H1 (cell line): ENCODE measurements around the gene OBSL1. TPM values are rescaled to one million over a fixed set of nuclear protein-coding genes. Genes with fewer than 3 reads are reported as not detected.

Source experiments
- CTCF ChIA-PET: fragments of 300-600 bp; sonication (Branson Sonifier 250); formaldehyde crosslinking; loops from one replicate; lab custom pipeline; 2021; ENCODE audit not compliant: partially characterized antibody; lab: Charles Lee
- POLR2A ChIA-PET: fragments of 300-600 bp; sonication (Branson Sonifier 250); formaldehyde crosslinking; loops from one replicate; lab custom pipeline; 2021; ENCODE audit warnings: inconsistent platforms; ENCODE audit not compliant: partially characterized antibody; lab: Charles Lee
- DNase-seq, 2 experiments: peaks; one replicate each; pipeline versions ENCODE4 v3.0.0 to v3.0.0-alpha.2; 2010 to 2022; ENCODE audit warnings: low spot score in 2 of 2, low read depth in 1 of 2, mixed read lengths in 1 of 2
- FAIRE-seq: peaks from 2 replicates; lab custom pipeline; 2011; peaks lifted over from hg19 to GRCh38; lab: Jason Lieb, UNC
- H2AFZ ChIP-seq: 2 replicates; pipeline ENCODE4 v1.8.1; 2012; ENCODE audit warnings: low read length, inconsistent platforms
- H2AK5ac ChIP-seq: 2 replicates; pipeline ENCODE4 v1.6.1; 2013; ENCODE audit warnings: low read depth, low read length
- H2BK120ac ChIP-seq: replicated peaks from 2 replicates; pipeline ENCODE3; 2013; ENCODE audit warnings: low read depth, low read length, inconsistent platforms
- H2BK12ac ChIP-seq: 2 replicates; pipeline ENCODE4 v1.6.1; 2013; ENCODE audit warnings: low read depth, low read length
- H2BK15ac ChIP-seq: 2 replicates; pipeline ENCODE4 v1.6.1; 2013; ENCODE audit warnings: low read length
- H2BK20ac ChIP-seq: 2 replicates; pipeline ENCODE4 v1.6.1; 2013; ENCODE audit warnings: low read length
- H2BK5ac ChIP-seq: 2 replicates; pipeline ENCODE4 v1.6.1; 2013; ENCODE audit warnings: low read depth, low read length
- H3K14ac ChIP-seq: 2 replicates; pipeline ENCODE4 v1.6.1; 2013; ENCODE audit warnings: inconsistent platforms; ENCODE audit not compliant: insufficient read length
- H3K18ac ChIP-seq: 2 replicates; pipeline ENCODE4 v1.6.1; 2013; ENCODE audit warnings: low read length; ENCODE audit errors: extremely low read depth
- H3K23ac ChIP-seq: 2 replicates; pipeline ENCODE4 v1.6.1; 2013; ENCODE audit warnings: inconsistent platforms; ENCODE audit not compliant: insufficient read length
- H3K23me2 ChIP-seq: 2 replicates; pipeline ENCODE4 v1.6.1; 2013; ENCODE audit warnings: low read depth, low read length
- H3K27ac ChIP-seq: 2 replicates; pipeline ENCODE4 v1.6.1; 2011; ENCODE audit warnings: low read depth, low read length, inconsistent platforms
- H3K27me3 ChIP-seq, 4 experiments: replicated peaks in 1 of 4; 1 replicate in 1 of 4; 2 replicates in 3 of 4; pipeline versions ENCODE4 v1.6.1 to v1.8.1; 2011 to 2013; ENCODE audit warnings: low read length in 3 of 4, mild to moderate bottlenecking in 3 of 4, inconsistent platforms in 2 of 4, mixed read lengths in 2 of 4, moderate library complexity in 1 of 4; ENCODE audit not compliant: control insufficient read depth in 3 of 4, insufficient read depth in 3 of 4; ENCODE audit errors: extremely low read depth in 1 of 4
- H3K36me3 ChIP-seq, 4 experiments: 2 replicates each; pipeline versions ENCODE4 v1.6.1 to v1.8.1; 2011 to 2013; ENCODE audit warnings: mild to moderate bottlenecking in 4 of 4, low read length in 3 of 4, moderate library complexity in 2 of 4, control low read depth in 1 of 4, inconsistent platforms in 1 of 4; ENCODE audit not compliant: insufficient read depth in 4 of 4, control insufficient read depth in 2 of 4
- H3K4ac ChIP-seq: replicated peaks from 2 replicates; pipeline ENCODE3; 2013; ENCODE audit warnings: low read length, low read depth, mixed read lengths, inconsistent platforms; ENCODE audit not compliant: insufficient read length
- H3K4me1 ChIP-seq, 4 experiments: replicated peaks in 1 of 4; 1 replicate in 1 of 4; 2 replicates in 3 of 4; pipeline versions ENCODE4 v1.6.1 to v1.8.1; 2011 to 2013; ENCODE audit warnings: low read length in 3 of 4, inconsistent platforms in 2 of 4, mixed read lengths in 1 of 4; ENCODE audit not compliant: insufficient read depth in 4 of 4, control insufficient read depth in 3 of 4
- H3K4me2 ChIP-seq, 2 experiments: 2 replicates each; pipeline versions ENCODE4 v1.6.1 to v1.8.1; 2011 to 2013; ENCODE audit warnings: low read depth in 2 of 2, low read length in 2 of 2, control low read depth in 1 of 2, inconsistent platforms in 1 of 2, mild to moderate bottlenecking in 1 of 2; ENCODE audit not compliant: insufficient read depth in 1 of 2
- H3K4me3 ChIP-seq, 4 experiments: fragments of 200-600, 300-600 bp in 1 of 4; sonication (generic), shearing (Covaris generic), sonication (Bioruptor Twin) in 1 of 4; 2 replicates each; pipeline versions ENCODE4 v1.5.1 to v1.8.1; 2011 to 2016; ENCODE audit warnings: low read length in 4 of 4, low read depth in 3 of 4, control low read depth in 2 of 4, inconsistent platforms in 2 of 4, mild to moderate bottlenecking in 2 of 4, mixed read lengths in 1 of 4, moderate library complexity in 1 of 4; ENCODE audit not compliant: insufficient read depth in 2 of 4; ENCODE audit errors: extremely low read depth in 1 of 4
- H3K56ac ChIP-seq: replicated peaks from 2 replicates; pipeline ENCODE3; 2013; ENCODE audit warnings: low read depth, mild to moderate bottlenecking, mixed read lengths, low read length, inconsistent platforms; ENCODE audit not compliant: insufficient read length
- H3K79me1 ChIP-seq: 2 replicates; pipeline ENCODE4 v1.6.1; 2013; ENCODE audit warnings: low read depth, low read length, control low read depth
- H3K79me2 ChIP-seq, 2 experiments: 2 replicates each; pipeline versions ENCODE4 v1.6.1 to v1.8.1; 2012 to 2013; ENCODE audit warnings: low read length in 2 of 2, mild to moderate bottlenecking in 2 of 2, inconsistent platforms in 1 of 2; ENCODE audit not compliant: insufficient read depth in 2 of 2, control insufficient read depth in 1 of 2
- H3K9ac ChIP-seq, 4 experiments: replicated peaks in 1 of 4; 1 replicate in 1 of 4; 2 replicates in 3 of 4; pipeline versions ENCODE4 v1.6.1 to v1.8.1; 2011 to 2013; ENCODE audit warnings: low read depth in 3 of 4, low read length in 3 of 4, control low read depth in 2 of 4, mild to moderate bottlenecking in 2 of 4, moderate library complexity in 2 of 4, inconsistent platforms in 1 of 4; ENCODE audit errors: extremely low read depth in 1 of 4
- H3K9me3 ChIP-seq, 2 experiments: 2 replicates each; pipeline versions ENCODE4 v1.6.1 to v1.8.1; 2012 to 2013; ENCODE audit warnings: mild to moderate bottlenecking in 2 of 2, moderate library complexity in 2 of 2, control low read depth in 1 of 2, inconsistent platforms in 1 of 2, low read depth in 1 of 2, low read length in 1 of 2, mixed read lengths in 1 of 2; ENCODE audit not compliant: insufficient read depth in 2 of 2
- H4K20me1 ChIP-seq, 2 experiments: replicated peaks in 1 of 2; 2 replicates each; pipeline versions ENCODE3 to v1.8.1; 2011 to 2013; ENCODE audit warnings: inconsistent platforms in 2 of 2, low read length in 2 of 2, mild to moderate bottlenecking in 1 of 2; ENCODE audit not compliant: insufficient read depth in 2 of 2, control insufficient read depth in 1 of 2
- H4K5ac ChIP-seq: 2 replicates; pipeline ENCODE4 v1.6.1; 2013; ENCODE audit warnings: low read length, low read depth, mixed read lengths, inconsistent platforms; ENCODE audit not compliant: insufficient read length
- H4K8ac ChIP-seq: 2 replicates; pipeline ENCODE4 v1.8.0; 2013; ENCODE audit warnings: mild to moderate bottlenecking, moderate library complexity, low read length, inconsistent platforms; ENCODE audit not compliant: insufficient read depth; ENCODE audit errors: extremely low read depth
- H4K91ac ChIP-seq: replicated peaks from 2 replicates; pipeline ENCODE3; 2013; ENCODE audit warnings: low read length, mixed read lengths, inconsistent platforms; ENCODE audit not compliant: insufficient read length
- CHD2 ChIP-seq: IDR thresholded peaks from 2 replicates; pipeline ENCODE4 v1.6.1; 2012; ENCODE audit warnings: low read length, improper control_type of control experiment
- CTBP2 ChIP-seq: IDR thresholded peaks from 2 replicates; pipeline ENCODE4 v1.7.0; 2011; ENCODE audit warnings: borderline replicate concordance, mild to moderate bottlenecking, moderate library complexity, mixed read lengths, low read length; ENCODE audit not compliant: insufficient read depth, insufficient read length
- FOSL1 ChIP-seq: IDR thresholded peaks from 2 replicates; pipeline ENCODE4 v1.6.1; 2011; ENCODE audit warnings: mild to moderate bottlenecking, low read depth, low read length, moderate library complexity; ENCODE audit not compliant: insufficient read depth
- NANOG ChIP-seq: IDR thresholded peaks from 2 replicates; pipeline ENCODE4 v1.6.1; 2011; ENCODE audit warnings: low read length, low read depth, mild to moderate bottlenecking, inconsistent platforms; ENCODE audit not compliant: insufficient read depth, poor library complexity, severe bottlenecking
- SIN3A ChIP-seq, 2 experiments: IDR thresholded peaks in 1 of 2; conservative IDR thresholded peaks in 1 of 2; 2 replicates each; pipeline ENCODE4 v1.6.1; 2011 to 2012; ENCODE audit warnings: low read length in 2 of 2, improper control_type of control experiment in 1 of 2, low read depth in 1 of 2, mild to moderate bottlenecking in 1 of 2
- YY1 ChIP-seq: IDR thresholded peaks from 2 replicates; pipeline ENCODE4 v1.6.1; 2011; ENCODE audit warnings: low read depth, mild to moderate bottlenecking, low read length
- WGBS, 2 experiments: shearing (Covaris generic) in 1 of 2; methylation state at CpG; one replicate each; pipeline versions ENCODE4 v1.1.6 to v1.1.7; 2013 to 2015; ENCODE audit warnings: low lambda C conversion rate in 2 of 2, mixed read lengths in 2 of 2, inconsistent platforms in 1 of 2, low coverage in 1 of 2, missing lambda C conversion rate in 1 of 2; ENCODE audit not compliant: insufficient replicate concordance in 2 of 2, insufficient coverage in 1 of 2, insufficient read length in 1 of 2; ENCODE audit errors: extremely low coverage in 1 of 2, missing lambda C conversion rate in 1 of 2; 5-methylcytosine and 5-hydroxymethylcytosine counted together
- polyA plus RNA-seq, 7 experiments: library from polyadenylated mRNA; depleted of rRNA in 3 of 7; stranded (reverse) in 5 of 7; unstranded in 2 of 7; fragments of >200 nt in 5 of 7; fragments of 200-250 nt in 2 of 7; gene quantifications; 1 replicate in 5 of 7; 2 replicates in 1 of 7; 4 replicates in 1 of 7; pipeline versions ENCODE4 v1.2.1 to v1.2.3, GENCODE V29; 2011 to 2013; ENCODE audit warnings: missing spikeins in 2 of 7, mixed read lengths in 2 of 7
- total RNA-seq: library from RNA; stranded (reverse); fragmentation: NEBNext Ultra II Directional; extraction: Animal tissue kit (Norgen Biotek cat#: 25700); gene quantifications from 2 replicates; pipeline ENCODE4 v1.2.1, GENCODE V29; 2021
- TF ChIP-seq, protein P1 (sequence below): IDR thresholded peaks from 2 replicates; pipeline ENCODE4 v1.6.1; 2012; ENCODE audit warnings: low read length, inconsistent platforms

The OBSL1 gene
- total and polyA plus RNA-seq, 2 of the 8 experiments (the other 6 are each of a cell fraction or from before 2014, with no cell fraction given) = 116 to 127 TPM

- POLR2A ChIA-PET = interaction anchor here (0.7 to 3.8 kb wide), 19 partner anchors 11 to 142 kb away, joined by 3 to 16 read pairs (median 3); partner anchors contain the start of genes CHPF, DNPEP and TMEM198
- Histone ChIP-seq H3K23me2 (peaks cover 1% of the 10 kb centered on the region; the same call in 1 of the 2 replicates), H3K23ac (no peak overlapping the region), H3K9ac (no peak overlapping the region), H3K4me3 (peak overlapping the region in 2 of 4 experiments; percentile 22 to 56; a peak in 4 of 8 replicates), H4K20me1 (no peaks in the 10 kb centered on the region), H3K14ac (no peak overlapping the region), H3K18ac (no peak overlapping the region), H3K9me3 (no peaks in the 10 kb centered on the region), H3K4ac (no peak overlapping the region), H2BK120ac (no peak overlapping the region), H2AFZ (no peak overlapping the region), H2BK15ac (peak overlapping the region; percentile 66), H3K79me1 (no peaks in the 10 kb centered on the region), H2BK12ac (peak overlapping the region; percentile 32; the same call in 1 of the 2 replicates), H2BK20ac (peak overlapping the region; percentile 11), H3K27me3 (peaks cover 0 to 24% (median 10%) of the 10 kb centered on the region in 4 experiments; a peak in 6 of 7 replicates), H2AK5ac (no peak overlapping the region), H3K4me2 (peak overlapping the region; percentile 4 to 71), H3K56ac (no peak overlapping the region), H3K79me2 (no peaks in the 10 kb centered on the region), H4K5ac (no peak overlapping the region), H3K4me1 (peaks cover 0 to 8% (median 3%) of the 10 kb centered on the region in 4 experiments; a peak in 4 of 7 replicates), H2BK5ac (0 out of 2 replicates have a peak overlapping the region, but pooled peaks have one; percentile 61), H4K91ac (no peak overlapping the region), H4K8ac (no peak overlapping the region), H3K36me3 (no peaks in the 10 kb centered on the region), H3K27ac (no peak overlapping the region)
- CTCF ChIA-PET = interaction anchor here (0.7 to 113.1 kb wide), 42 partner anchors 3 to 492 kb away, joined by 3 to 7248 read pairs (median 4); partner anchors contain the start of genes ASIC4, CHPF, DES and GMPPA
- DNase-seq (peak in 1 of 2 experiments; percentile 97), FAIRE-seq (peak; percentile 60)
- WGBS, 2 experiments = 20% methylated on average over 21 of the region's 21 CpGs; no CpG with 5 or more reads in 1 of the 2 experiments
- TF ChIP-seq YY1 (peak; percentile 68), CTBP2 (no peak), FOSL1 (no peak), SIN3A (conservative IDR thresholded peaks at IDR 0.05 in 1 of 2, IDR thresholded peaks at IDR 0.05 in 1 of 2; ENCODE audit: low read depth in 1 of 2, low read length in 2 of 2) (peak in 1 of 2 experiments; percentile 65; a peak in 1 of 4 replicates), NANOG (peak; percentile 20), CHD2 (0 out of 2 replicates have a peak, but pooled peaks have one; percentile 41)
- TF ChIP-seq, protein P1, sequence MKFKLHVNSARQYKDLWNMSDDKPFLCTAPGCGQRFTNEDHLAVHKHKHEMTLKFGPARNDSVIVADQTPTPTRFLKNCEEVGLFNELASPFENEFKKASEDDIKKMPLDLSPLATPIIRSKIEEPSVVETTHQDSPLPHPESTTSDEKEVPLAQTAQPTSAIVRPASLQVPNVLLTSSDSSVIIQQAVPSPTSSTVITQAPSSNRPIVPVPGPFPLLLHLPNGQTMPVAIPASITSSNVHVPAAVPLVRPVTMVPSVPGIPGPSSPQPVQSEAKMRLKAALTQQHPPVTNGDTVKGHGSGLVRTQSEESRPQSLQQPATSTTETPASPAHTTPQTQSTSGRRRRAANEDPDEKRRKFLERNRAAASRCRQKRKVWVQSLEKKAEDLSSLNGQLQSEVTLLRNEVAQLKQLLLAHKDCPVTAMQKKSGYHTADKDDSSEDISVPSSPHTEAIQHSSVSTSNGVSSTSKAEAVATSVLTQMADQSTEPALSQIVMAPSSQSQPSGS = 0 out of 2 replicates have a peak, but pooled peaks have one; percentile 44
Measured at GRCh38 chr2:219530048-219530963, 41.0 kb downstream of the OBSL1 start.
